SKM-1 (cell line): ENCODE data around the gene ANKDD1A.
A peak's percentile ranks its signal among the peaks of the same experiment; 100 is the strongest.

ENCODE experiments used
- DNase-seq: peaks from one replicate; lab custom pipeline; 2025; ENCODE audit not compliant: unreplicated experiment; lab: John Stamatoyannopoulos, UW

The ANKDD1A gene

GRCh38 chr15:64960153-64960552, 48.5 kb downstream of the ANKDD1A start:
- no peak for DNase-seq

- DNase-seq = no peak
These were observed 49.3 kb downstream of the ANKDD1A start for GRCh38 chr15:64961013-64961412.

- no peak for DNase-seq
These were observed 57.7 kb downstream of the ANKDD1A start for GRCh38 chr15:64969401-64969800.

GRCh38 chr15:64970698-64971097, 59.0 kb downstream of the ANKDD1A start:
- peak; percentile 23 for DNase-seq

GRCh38 chr15:64975390-64975789, 63.7 kb downstream of the ANKDD1A start:
- DNase-seq = no peak

- no peak for DNase-seq
These were observed 67.6 kb downstream of the ANKDD1A start for GRCh38 chr15:64979252-64979710.

GRCh38 chr15:64981812-64982431, 70.2 kb downstream of the ANKDD1A start:
- no peak for DNase-seq

GRCh38 chr15:64982472-64982871, 70.8 kb downstream of the ANKDD1A start:
- no peak for DNase-seq

GRCh38 chr15:64985366-64986033, 73.8 kb downstream of the ANKDD1A start:
- DNase-seq = peak; percentile 78

- DNase-seq = no peak
These were observed 75.4 kb downstream of the ANKDD1A start for GRCh38 chr15:64987136-64987535.

- DNase-seq = peak; percentile 90
These were observed 77.9 kb downstream of the ANKDD1A start, which contains the start of gene SPG21 for GRCh38 chr15:64989416-64990167. Gene SPG21, minus strand, starts transcription at chr15:64989914. Its CDS starts 6,345 bp downstream, at chr15:64983569.

GRCh38 chr15:64990168-64990470, 78.4 kb downstream of the ANKDD1A start:
- no peak for DNase-seq

GRCh38 chr15:64991536-64992135, 79.9 kb downstream of the ANKDD1A start:
- no peak for DNase-seq

GRCh38 chr15:64993290-64993689, 81.6 kb downstream of the ANKDD1A start:
- no peak for DNase-seq

GRCh38 chr15:64997066-64997465, 85.4 kb downstream of the ANKDD1A start:
- no peak for DNase-seq

- no peak for DNase-seq
These were observed 86.2 kb downstream of the ANKDD1A start for GRCh38 chr15:64997745-64998375.

GRCh38 chr15:65004993-65005392, 93.3 kb downstream of the ANKDD1A start:
- DNase-seq = no peak

- DNase-seq = no peak
These were observed 95.2 kb downstream of the ANKDD1A start for GRCh38 chr15:65006876-65007275.
